Measurements from ENCODE around the gene ALDH4A1.

The ALDH4A1 gene

DNA sequence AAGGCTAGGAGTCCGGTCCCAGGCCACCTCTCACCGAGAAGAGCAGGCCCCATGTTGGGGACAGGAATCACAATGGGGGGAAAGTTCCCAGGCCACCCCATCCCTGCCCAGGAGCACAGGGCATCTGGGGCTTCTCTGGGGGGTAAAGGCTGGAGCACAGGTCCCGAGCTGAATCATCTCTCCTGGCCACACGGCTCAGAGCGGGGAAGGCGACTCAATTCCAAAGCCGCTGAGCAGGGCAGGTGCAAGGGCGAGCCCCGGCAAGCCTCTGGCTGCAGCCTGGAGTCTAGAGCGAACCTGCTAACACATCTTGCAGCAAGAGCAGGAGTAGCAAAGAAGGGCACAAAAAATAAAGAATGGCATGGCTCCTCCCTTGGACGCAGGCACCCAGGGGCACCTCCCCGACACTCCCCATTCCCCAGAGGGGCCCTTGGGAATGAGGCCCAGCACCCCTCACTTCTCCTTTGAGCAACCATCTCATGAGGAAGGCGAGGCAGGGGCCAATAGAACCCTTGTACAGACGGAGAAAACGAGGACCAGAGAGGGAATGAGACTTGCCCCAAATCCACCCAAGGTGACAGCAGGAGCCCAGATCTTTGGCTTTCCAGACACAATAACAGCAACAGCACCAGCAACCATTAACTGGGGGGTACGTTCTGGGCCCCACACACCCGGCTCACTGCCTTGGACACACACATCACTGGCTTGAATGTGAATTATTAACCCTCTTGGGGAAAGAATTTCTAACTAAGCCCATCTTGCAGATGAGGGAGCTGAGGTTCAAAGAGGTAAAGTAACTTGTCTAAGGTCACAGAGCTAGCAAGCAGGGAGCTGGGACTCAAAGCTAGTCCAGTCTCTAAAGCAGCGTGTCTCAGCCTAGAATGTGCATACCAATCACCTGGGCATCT, 20.7 kb upstream of the ALDH4A1 start:
- in situ Hi-C loops (cut with MboI; ENCODE audit: low sequenced_read_pairs): no loop called here

DNA sequence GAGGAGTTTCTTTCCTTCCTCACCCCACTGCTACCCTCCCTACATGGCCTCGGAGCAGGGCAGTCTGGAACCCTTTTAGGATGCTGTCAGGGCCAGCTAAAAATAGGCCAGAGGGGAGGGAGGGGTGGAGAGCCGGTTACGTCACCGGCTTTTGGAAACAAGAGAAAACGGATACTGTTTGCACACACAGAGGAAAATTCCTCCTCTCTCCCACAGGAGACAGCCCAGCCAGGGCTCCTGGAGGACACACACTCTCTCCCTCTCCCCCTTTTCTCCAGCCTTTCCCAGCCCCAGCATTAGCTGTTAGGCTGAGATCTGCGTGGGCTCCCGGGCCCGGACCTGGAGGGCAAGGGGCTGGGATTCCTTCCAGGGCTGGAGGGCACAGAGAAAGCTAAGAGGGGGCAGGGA, 20.0 kb upstream of the ALDH4A1 start:
- in situ Hi-C loops (cut with MboI; ENCODE audit: low sequenced_read_pairs): no loop called here

DNA sequence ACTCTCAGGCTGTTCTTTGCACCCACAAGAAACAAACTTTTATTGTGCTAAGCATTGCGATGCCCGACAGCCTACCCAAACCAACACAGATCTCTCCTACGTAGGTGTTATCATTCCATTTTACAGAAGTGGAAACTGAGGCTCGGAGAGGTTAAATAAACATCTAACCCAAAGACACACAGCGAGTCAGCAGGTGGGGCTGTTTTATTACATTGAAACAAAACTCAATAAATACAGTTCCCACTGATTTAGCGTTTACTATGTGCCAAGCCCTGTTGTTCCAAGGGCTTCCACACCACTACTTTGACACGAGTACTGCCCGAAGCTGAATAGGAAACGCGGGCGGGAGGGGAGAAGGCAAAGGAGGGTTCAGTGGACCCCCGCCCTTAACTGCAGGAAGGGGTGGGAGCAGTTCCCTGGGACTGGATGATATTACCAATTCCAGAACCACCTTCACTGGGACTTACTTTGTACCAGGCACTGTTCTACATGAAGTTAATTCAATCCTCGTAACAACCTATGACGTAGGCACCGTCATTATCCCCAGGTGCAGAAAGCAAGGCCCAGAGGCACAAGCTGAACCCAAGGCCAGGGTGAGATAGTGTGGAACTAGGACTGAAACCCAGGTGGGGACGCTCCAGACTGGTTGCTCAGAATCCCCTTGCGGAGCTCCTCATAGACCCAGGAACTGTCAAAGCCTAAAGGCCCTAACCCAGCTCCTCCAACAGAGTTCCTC, 19.3 kb upstream of the ALDH4A1 start:
- in situ Hi-C loops (cut with MboI; ENCODE audit: low sequenced_read_pairs): no loop called here

DNA sequence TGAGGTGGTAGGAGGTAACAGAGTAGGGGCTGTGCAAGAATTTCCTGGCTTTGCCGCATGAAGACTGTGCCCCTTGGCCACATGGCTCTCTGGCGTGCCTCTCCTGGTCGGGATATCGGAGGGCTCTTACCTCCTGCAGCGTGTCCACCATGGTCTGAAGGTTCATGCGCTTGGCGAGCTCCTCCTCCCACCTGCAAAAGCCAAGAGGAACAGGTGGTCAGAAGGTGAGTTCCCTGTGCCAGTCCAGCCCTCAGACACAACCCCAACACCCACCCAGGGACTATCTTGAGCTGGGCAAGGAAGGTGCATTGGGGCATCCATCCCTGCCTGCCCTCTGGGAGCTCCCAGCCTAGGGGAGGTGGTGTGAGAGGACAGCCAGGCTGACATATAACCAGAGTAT, 18.6 kb upstream of the ALDH4A1 start:
- in situ Hi-C loops (cut with MboI; ENCODE audit: low sequenced_read_pairs): no loop called here

DNA sequence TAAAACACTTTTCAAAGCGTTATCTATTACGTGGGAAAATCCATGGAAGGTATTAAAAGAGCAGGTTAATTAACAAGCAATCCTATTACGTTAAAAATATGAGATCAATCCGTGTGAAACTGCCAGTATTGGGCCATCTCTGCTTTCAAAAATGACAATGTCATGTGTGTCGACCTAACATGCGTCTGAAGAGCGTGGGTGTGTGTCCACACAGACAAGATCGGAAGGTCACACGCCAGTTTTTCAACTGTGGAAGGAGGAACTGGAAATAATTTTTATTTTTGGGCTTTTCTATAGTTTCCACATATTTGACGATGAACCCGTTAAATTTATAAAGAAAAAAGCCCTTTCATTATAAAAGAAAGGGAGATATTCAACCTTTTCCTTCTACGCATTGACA, 17.6 kb upstream of the ALDH4A1 start:
- in situ Hi-C loops (cut with MboI; ENCODE audit: low sequenced_read_pairs): no loop called here

DNA sequence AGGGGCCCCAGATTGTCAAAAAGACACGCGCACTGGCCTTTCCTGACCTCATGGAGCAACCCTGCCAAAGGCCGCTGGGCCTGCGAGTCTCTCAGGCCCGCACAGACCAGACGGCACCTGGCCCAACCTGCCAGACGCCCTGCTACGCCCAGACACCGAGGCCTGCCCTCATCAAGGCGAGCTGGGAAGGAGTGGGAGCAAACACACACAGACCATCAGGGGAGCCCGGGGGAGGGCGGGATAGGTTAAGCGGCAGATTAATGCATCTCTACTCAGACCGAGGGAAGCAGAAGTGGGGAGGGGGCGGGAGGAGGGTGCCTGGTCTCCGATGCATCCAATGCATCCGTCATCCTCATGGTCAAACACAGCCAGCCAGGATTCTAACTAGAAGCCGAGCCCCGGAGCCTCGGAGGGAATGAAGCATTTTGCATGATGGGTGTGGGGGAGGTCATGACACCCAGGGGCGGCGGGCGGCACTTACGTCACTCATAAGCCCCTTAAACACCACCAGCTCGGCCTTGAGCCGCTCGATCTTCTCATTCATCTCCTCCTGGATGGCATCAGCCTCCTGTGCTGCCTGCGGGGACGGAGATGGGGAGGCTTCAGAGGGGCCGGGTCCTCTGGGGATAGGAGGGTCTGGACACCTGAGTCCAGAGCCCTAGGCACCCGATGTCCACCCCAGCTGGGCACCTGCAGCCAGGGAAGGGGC, 17.0 kb upstream of the ALDH4A1 start:
- in situ Hi-C loops (cut with MboI; ENCODE audit: low sequenced_read_pairs): no loop called here

DNA sequence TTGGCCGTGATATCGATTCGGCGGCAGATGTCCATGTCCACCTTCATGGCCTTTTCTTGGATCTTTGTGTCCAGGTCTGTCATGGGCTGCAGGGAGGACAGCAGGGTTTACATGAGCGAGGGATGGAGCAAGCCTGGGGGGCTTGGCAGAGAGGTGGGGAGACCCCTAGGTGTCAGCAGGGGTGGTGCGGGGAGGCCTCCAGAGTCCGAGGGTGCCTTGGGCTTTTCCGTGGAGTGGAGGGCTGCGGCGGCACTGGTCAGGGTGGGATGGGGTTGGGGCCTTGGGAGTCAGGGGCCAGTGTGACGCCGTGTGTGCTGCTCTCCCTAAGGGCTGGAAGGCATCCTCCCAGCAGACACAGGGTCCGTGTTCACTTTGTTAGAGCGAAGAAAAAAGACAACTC, 16.1 kb upstream of the ALDH4A1 start:
- in situ Hi-C loops (cut with MboI; ENCODE audit: low sequenced_read_pairs): no loop called here

DNA sequence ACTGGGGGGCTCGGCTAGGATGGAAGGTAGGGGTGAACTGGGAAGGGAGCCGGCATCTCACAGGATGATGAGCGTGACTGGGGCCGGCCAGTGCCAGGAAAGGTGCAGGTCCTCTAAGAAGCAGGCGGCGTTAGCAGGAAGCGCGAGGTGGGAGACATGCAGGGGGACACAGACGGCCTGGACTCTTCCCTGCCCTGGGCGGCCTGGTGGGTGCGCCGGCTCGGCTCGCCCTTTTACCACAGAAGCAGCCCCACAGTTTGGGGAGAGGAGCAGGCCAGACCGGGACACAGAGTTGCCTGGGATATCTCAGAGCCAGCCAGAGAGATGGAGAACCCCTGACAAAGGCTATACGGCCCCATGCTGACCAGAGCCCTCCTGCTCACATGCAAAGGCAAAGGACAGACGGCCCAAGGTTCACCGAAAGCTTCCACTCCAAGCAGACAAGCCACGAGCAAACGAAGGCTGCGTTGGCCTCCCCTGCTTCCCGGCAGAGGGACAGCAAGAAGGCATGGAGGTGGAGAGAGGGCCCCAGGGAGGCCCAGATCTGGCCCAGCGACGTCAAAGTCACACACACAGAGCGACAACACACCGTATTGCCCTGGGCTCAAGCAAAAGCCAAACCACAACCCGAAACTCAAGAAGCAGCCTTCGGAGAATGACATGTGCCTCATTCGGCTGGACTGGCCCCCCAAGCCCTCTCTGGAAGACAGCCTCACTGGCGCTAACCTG, 14.9 kb upstream of the ALDH4A1 start:
- in situ Hi-C loops (cut with MboI; ENCODE audit: low sequenced_read_pairs): no loop called here

DNA sequence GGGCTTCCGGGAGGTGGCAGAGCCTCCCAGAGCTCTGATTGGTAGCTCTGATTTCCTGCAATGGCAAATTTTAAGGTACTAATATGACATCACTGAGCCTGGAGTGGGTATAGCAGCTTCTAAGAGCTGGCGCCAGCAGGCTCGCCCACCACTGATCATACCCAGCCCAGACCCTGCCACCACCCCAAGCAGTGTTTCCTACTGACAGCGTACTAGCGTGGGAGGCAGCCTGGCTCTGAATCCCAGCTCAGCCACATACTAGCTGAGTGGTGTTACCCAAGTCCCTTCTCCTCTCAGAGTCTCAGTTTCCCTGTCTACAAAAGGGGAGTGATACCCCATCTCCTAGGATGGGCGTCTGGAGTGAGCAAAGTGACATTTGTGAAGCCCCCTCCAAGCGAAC, 13.0 kb upstream of the ALDH4A1 start:
- in situ Hi-C loops (cut with MboI; ENCODE audit: low sequenced_read_pairs): no loop called here

DNA sequence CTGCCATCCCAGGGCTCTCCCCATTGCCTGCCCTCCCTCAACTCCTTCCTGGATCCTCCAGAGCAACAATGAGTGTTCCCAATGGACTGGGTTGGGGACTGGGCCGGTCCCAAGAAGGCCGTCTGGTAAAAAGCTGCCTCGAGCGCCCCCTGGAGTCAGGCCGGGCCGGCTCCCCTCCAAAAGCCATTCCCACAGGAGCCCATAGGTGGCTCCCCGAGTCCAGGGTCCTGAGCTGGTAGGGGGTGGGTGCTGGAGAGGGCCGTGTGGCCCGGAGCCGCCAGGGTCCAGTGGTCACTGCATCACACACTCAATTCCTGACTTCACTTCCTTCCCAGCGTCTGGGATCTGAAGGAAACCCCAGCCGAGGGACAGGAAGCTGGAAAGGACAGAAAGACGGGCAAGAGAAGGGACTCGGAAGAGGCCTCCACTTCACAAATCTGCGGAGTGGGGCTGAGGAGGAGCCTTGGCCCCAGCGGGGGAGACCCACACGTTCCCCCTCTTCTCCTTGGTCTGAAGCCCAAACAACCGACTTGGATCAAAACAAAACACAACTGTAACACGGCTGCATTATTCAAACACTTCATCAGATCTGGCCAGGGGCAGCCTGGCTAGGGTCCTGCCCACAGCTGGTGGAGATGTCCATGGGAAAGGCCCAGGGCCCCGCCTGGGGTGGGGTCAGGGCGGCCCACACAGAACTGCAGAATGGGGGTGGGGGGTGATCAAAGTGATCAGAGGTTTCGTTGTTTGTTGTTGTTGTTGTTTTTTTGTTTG, 10.9 kb upstream of the ALDH4A1 start:
- in situ Hi-C loops (cut with MboI; ENCODE audit: low sequenced_read_pairs): no loop called here

DNA sequence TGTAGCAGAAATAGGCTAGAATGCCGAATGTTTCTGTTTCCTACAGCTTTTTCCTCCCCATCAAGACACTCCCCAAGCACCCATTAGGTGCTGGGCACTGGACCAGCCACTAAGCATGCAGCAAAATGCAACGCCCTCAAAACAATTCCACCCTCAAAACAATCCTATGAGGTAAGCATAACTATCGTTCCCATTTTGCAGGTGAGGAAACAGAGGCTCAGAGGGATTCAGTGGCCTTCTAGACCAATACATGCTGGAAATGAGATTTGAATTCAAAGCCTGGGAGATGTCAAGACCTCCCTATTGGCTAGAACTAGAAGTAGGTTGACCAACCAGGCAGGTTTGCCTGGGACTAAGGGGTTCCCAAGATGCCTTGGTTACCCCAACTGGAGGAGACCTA, 10.2 kb upstream of the ALDH4A1 start:
- in situ Hi-C loops (cut with MboI; ENCODE audit: low sequenced_read_pairs): no loop called here

DNA sequence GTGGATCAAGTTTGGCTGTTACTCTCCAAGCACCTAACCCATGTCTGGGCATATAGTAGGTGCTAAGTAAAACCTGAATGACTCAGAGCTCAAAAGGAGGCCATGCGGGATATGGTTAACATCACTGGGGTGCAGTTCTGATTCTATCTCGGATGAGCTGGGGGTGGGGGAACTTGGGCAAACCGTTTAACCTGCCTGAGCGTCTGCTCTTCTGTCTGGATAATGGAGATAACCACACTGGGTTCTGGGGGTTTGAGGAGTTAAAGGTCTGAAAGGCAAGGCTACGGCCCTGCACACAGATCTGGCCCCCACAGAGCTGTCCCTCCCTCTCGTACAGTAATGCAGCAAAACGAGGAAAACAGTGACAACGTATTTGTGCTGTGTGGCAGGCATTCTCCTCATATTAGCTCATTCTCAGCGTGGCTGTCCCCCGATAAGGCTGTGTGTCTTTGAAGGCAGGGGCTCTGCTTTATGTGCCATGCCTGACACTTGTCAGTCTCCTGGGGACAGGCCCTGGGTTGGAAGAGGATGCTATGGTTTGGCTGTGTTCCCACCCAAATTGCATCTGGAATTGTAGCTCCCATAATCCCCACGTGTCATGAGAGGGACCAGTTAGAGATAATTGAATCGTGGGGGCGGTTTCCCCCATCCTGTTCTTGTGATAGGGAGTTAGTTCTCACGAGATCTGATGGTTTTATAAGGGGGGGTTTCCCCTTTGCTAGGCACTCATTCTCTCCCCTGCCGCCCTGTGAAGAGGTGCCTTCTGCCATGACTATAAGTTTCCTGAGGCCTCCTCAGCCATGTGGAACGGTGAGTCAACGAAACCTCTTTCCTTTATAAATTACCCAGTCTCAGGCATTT, 6.8 kb upstream of the ALDH4A1 start:
- in situ Hi-C loops (cut with MboI; ENCODE audit: low sequenced_read_pairs): loop anchor here (10.0 kb wide), 1 partner anchor 186 kb away; no protein-coding TSS in a partner anchor

DNA sequence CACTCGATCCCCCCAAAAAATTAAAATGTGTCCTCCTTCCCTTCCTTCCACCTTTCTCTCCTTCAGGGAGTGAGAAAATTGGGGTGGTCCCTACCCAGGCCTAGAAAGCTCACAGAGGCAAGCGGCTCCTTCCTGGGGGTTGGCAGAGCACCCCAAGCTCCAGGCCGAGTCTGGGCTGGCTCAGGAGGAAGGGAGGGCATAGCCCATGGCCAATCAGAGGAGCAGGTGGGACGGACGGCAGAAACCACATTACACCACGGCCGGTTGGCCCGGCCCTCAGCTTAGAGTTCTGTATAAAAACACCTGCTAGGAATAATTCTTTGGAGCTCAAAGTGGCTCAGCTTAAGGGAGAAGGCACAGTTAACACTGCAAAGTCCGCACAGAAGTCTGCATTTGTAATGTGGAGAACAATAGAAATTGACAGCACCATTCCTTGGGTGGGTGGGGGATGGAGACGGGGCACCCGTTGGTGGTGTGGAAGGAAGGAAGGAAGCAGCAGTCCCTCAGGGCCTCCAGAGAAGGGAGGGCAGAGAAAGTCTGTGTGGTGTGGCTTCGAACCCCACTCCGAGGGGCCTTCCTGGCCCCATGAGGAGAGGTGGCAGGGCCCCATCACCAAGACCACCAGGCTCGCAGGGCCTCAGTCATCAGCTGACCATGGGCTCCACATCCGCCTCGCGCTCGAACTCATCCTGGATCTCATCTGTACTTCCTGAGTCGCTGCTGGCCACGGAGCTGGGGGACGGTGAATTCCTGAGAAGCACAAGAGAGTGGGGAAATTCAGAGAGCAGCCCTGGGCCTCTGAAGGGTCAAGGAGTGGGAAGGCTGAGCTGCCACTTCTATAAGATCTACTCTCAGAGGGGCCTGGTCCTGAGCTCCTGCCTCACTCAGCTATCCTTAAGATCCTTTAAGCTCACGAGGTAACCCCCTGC, 5.8 kb upstream of the ALDH4A1 start:
- in situ Hi-C loops (cut with MboI; ENCODE audit: low sequenced_read_pairs): loop anchor here (10.0 kb wide), 1 partner anchor 187 kb away; no protein-coding TSS in a partner anchor

DNA sequence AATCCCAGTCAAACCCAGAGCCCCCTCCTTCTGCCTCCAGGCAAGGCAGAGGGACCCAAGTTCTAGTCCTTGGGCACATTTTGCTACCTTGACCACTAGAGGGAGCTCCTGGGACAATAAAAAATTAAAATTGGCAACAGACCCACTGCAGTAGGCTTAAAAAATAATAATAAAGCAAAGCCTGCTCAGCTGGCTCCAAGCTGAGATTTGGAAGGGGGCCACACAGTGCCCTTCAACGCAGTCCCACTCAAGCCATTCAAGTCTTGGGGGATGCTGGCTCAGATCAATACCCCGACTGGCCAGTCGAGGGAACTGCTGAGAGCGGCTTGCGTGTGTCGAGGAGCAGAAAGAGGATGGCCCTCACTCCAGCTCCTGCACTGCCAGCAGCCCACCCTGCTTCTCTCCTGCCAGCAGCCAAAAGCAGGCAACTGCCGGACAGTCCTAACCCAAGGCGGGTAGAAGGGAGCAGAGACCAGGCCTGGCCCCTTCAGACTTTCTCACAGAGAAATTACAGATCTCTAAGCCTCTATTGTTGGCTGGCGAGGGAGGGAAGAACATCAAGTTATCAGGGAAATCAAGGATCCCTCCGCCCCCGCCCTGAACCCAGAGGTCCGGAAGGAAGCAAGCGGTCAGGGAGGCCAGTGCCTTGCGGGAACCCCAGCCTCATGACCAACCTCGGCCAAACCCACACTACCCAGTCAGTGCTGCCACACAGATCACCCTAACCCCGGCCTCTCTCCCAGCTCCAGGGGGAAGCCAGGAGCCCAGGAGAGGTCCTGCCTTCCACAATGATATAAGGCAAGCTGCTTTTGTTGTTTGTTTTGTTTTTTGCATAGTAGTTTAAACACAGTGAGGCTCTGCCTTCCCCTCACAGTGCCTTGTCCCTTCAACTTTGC, 4.9 kb upstream of the ALDH4A1 start:
- in situ Hi-C loops (cut with MboI; ENCODE audit: low sequenced_read_pairs): loop anchor here (10.0 kb wide), 1 partner anchor 188 kb away; no protein-coding TSS in a partner anchor

DNA sequence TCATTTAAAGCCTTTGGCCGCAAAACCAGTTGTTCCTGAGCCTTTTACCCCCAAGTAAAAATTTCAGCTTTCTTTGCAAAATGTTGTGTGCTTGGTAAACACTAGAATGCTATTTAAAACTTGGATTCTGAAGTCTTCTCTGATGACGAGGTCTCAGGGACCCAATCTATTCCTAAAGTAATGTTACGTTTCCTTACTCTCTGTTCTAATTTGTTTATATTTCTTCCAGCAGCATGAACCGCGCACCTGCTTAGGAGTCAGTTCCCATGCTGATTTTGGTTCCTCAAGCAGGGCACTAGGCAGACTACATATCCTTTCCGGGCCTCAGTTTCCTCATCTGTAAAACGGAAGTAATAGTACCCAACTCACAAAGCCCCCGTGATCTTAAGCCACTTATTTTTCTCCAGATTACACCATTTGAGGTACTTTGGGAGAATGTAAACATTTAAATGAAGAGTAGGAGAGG, 969 bp upstream of the ALDH4A1 start:
- in situ Hi-C loops (cut with MboI; ENCODE audit: low sequenced_read_pairs): loop anchor here (10.0 kb wide), 1 partner anchor 191 kb away; no protein-coding TSS in a partner anchor

DNA sequence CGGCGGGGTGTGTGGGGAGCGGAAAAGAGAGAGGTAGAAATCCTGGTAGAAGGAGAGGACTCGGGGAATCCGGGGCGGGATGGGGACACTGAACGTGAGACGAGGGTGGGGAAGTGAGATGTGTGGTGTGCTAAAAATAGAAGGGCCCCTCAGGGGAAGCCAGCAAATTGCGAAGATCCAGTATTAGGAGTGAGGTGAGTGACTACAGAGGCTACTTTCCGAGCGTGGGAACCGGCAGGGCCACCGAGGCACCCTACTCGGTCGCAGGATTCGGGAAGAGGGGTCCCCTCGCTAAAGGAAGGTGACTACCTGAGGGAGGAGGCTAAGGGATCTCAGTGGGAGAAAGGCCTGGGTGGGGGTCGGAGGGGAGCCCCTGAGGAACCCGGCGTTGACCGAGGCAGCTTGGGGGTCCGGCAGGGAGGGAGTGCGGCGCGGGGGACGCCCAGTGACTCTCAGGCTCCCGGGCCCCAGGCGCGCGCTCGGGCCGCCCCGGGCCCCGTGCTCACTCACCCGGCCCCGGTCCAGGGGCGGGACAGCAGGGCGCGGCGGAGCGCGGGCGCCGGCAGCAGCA, 318 bp downstream of the ALDH4A1 start:
- in situ Hi-C loops (cut with MboI; ENCODE audit: low sequenced_read_pairs): loop anchor here (10.0 kb wide), 1 partner anchor 193 kb away; no protein-coding TSS in a partner anchor
